ENCODE measurements around the gene MAP3K8. TPM values are rescaled to one million over a fixed set of nuclear protein-coding genes. Genes with fewer than 3 reads are reported as not detected.

Gene MAP3K8
- total and polyA plus RNA-seq, 2 of the 8 experiments (the other 6 are each of a cell fraction or from before 2014, with no cell fraction given), result 5.6 to 6.0 TPM

DNA sequence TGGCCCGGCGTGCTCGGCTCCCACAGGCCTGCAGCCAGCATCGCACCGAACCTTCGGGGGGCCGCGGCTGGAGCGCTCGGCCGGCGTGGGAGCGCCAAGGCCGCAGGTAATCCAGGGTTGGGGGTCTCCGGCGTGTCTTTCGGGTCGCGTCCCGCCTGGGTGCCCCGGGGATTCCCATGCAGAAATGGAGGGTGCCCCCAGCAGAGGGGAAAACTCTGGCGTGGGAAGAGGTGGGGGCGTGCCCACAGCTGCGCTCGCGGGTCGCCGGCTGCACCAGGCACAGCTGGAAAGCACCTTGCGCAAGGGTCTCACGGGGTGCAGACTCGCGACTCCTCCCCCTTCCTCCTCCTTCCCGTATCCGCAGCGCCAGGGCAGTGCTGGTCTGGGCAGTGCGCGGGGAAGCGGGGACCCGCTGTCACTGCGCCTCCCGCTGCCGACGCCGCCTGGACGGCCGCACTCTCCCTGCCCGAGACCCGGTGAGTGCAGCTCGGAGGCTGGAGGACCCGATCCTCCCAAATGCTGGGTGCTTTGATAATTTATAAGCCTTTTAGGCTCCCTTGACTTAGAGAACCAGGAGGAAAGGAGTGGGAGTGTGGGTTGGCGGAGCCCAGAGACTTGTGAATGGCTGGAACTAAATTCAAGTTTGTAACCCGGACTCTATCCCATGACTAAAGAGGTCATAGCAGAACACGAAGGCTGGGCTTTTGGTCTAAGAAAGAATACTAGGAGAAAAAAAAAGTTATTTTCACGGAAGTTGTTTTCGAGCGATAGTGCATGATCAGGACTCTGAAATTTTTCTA lies 489 bp downstream of the MAP3K8 start:
- H4K91ac ChIP-seq (replicated peaks; ENCODE audit: insufficient read length, low read length), result peak overlapping the region; percentile 22
- H3K4me3 ChIP-seq (ENCODE audit: extremely low read depth in 1 of 4, insufficient read depth in 2 of 4, low read depth in 3 of 4, low read length in 4 of 4), result peak overlapping the region; percentile 70 to 91 (median 82)
- no peak overlapping the region for H3K23ac ChIP-seq (ENCODE audit: insufficient read length)
- H3K4ac ChIP-seq (replicated peaks; ENCODE audit: insufficient read length, low read depth, low read length), result no peak overlapping the region
- H3K27me3 ChIP-seq (replicated peaks in 1 of 4; ENCODE audit: control insufficient read depth in 3 of 4, extremely low read depth in 1 of 4, insufficient read depth in 3 of 4, low read length in 3 of 4), result peaks cover 0 to 10% (median 4%) of the 10 kb centered on the region in 4 experiments; a peak in 5 of 7 replicates
- H3K14ac ChIP-seq (ENCODE audit: insufficient read length), result no peak overlapping the region
- peak overlapping the region; percentile 88; the same call in 1 of the 2 replicates for H4K8ac ChIP-seq (ENCODE audit: extremely low read depth, insufficient read depth, low read length)
- H3K18ac ChIP-seq (ENCODE audit: extremely low read depth, low read length), result no peak overlapping the region; the same call in 1 of the 2 replicates
- H3K4me1 ChIP-seq (replicated peaks in 1 of 4; ENCODE audit: control insufficient read depth in 3 of 4, insufficient read depth in 4 of 4, low read length in 3 of 4), result peaks cover 12 to 25% (median 13%) of the 10 kb centered on the region in 4 experiments; a peak in 6 of 7 replicates
- peaks cover 0 to 20% of the 10 kb centered on the region in 2 experiments; a peak in 2 of 4 replicates for H3K79me2 ChIP-seq (ENCODE audit: control insufficient read depth in 1 of 2, insufficient read depth in 2 of 2, low read length in 2 of 2)
- CTCF ChIA-PET (ENCODE audit: partially characterized antibody), result interaction anchor here (0.8 to 1.8 kb wide), 6 partner anchors 10 to 157 kb away, joined by 3 to 4 read pairs (median 3); no protein-coding TSS in a partner anchor
- H3K9ac ChIP-seq (replicated peaks in 1 of 4; ENCODE audit: extremely low read depth in 1 of 4, low read depth in 3 of 4, low read length in 3 of 4), result peak overlapping the region; percentile 45 to 84 (median 62)
- H3K27ac ChIP-seq (ENCODE audit: low read depth, low read length), result no peak overlapping the region
- no peaks in the 10 kb centered on the region for H3K79me1 ChIP-seq (ENCODE audit: low read depth, low read length)
- 1% methylated on average over 56 of the region's 56 CpGs; no CpG with 5 or more reads in 1 of the 2 experiments for WGBS, 2 experiments (ENCODE audit: extremely low coverage in 1 of 2, insufficient coverage in 1 of 2, insufficient read length in 1 of 2, insufficient replicate concordance in 2 of 2, low coverage in 1 of 2, low lambda C conversion rate in 2 of 2, missing lambda C conversion rate in 1 of 2)
- no peak overlapping the region for H2AK5ac ChIP-seq (ENCODE audit: low read depth, low read length)
- H2BK20ac ChIP-seq (ENCODE audit: low read length), result no peak overlapping the region
- H3K23me2 ChIP-seq (ENCODE audit: low read depth, low read length), result peaks cover 20% of the 10 kb centered on the region; the same call in 1 of the 2 replicates
- H4K20me1 ChIP-seq (replicated peaks in 1 of 2; ENCODE audit: control insufficient read depth in 1 of 2, insufficient read depth in 2 of 2, low read length in 2 of 2), result peaks cover 2 to 4% of the 10 kb centered on the region in 2 experiments
- DNase-seq (ENCODE audit: low read depth in 1 of 2, low spot score in 2 of 2) (peak in 1 of 2 experiments; percentile 78), FAIRE-seq (no peak)
- peaks cover 0 to 4% (median 1%) of the 10 kb centered on the region in 4 experiments; a peak in 3 of 8 replicates for H3K36me3 ChIP-seq (ENCODE audit: control insufficient read depth in 2 of 4, insufficient read depth in 4 of 4, low read length in 3 of 4)
- POLR2A ChIA-PET (ENCODE audit: partially characterized antibody), result interaction anchor here (0.6 to 1.9 kb wide), 13 partner anchors 9 to 119 kb away, joined by 3 to 8 read pairs (median 3); no protein-coding TSS in a partner anchor
- H3K56ac ChIP-seq (replicated peaks; ENCODE audit: insufficient read length, low read depth, low read length), result peak overlapping the region; percentile 34
- no peak overlapping the region for H4K5ac ChIP-seq (ENCODE audit: insufficient read length, low read depth, low read length)
- H2BK5ac ChIP-seq (ENCODE audit: low read depth, low read length), result peak overlapping the region; percentile 62; the same call in 1 of the 2 replicates
- no peak overlapping the region; the same call in 1 of the 2 replicates for H2AFZ ChIP-seq (ENCODE audit: low read length)
- H3K9me3 ChIP-seq (ENCODE audit: insufficient read depth in 2 of 2, low read depth in 1 of 2, low read length in 1 of 2), result no peaks in the 10 kb centered on the region
- no peak overlapping the region for H2BK12ac ChIP-seq (ENCODE audit: low read depth, low read length)
- H3K4me2 ChIP-seq (ENCODE audit: insufficient read depth in 1 of 2, low read depth in 2 of 2, low read length in 2 of 2), result peak overlapping the region; percentile 81 to 97
- no peak overlapping the region for H2BK15ac ChIP-seq (ENCODE audit: low read length)
- no peak overlapping the region for H2BK120ac ChIP-seq (replicated peaks; ENCODE audit: low read depth, low read length)
- TF ChIP-seq KDM4A (IDR thresholded peaks at IDR 0.05; ENCODE audit: low read depth, low read length, severe bottlenecking), result peak; percentile 96
- TF ChIP-seq SUZ12 (IDR thresholded peaks at IDR 0.05; ENCODE audit: low read length), result no peak
- TF ChIP-seq CREB1 (IDR thresholded peaks at IDR 0.05), result peak; percentile 24; the same call in 1 of the 2 replicates
- TF ChIP-seq EZH2 (IDR thresholded peaks at IDR 0.05; ENCODE audit: low read depth, low read length, severe bottlenecking), result peak; percentile 31
- TF ChIP-seq ASH2L (IDR thresholded peaks at IDR 0.05; ENCODE audit: low read length), result peak; percentile 79
- TF ChIP-seq HDAC2 (IDR thresholded peaks at IDR 0.05; ENCODE audit: borderline replicate concordance in 1 of 2, low read depth in 2 of 2, low read length in 2 of 2), result peak in 1 of 2 experiments; percentile 69; a peak in 2 of 4 replicates
- 0 out of 4 replicates have a peak, but pooled peaks of 1 of the 2 experiments have one; percentile 54 for TF ChIP-seq SIN3A (conservative IDR thresholded peaks at IDR 0.05 in 1 of 2, IDR thresholded peaks at IDR 0.05 in 1 of 2; ENCODE audit: low read depth in 1 of 2, low read length in 2 of 2)
- TF ChIP-seq, protein P1, sequence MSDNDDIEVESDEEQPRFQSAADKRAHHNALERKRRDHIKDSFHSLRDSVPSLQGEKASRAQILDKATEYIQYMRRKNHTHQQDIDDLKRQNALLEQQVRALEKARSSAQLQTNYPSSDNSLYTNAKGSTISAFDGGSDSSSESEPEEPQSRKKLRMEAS (IDR thresholded peaks at IDR 0.05), result peak; percentile 34; the same call in 1 of the 2 replicates
- TF ChIP-seq YY1 (IDR thresholded peaks at IDR 0.05; ENCODE audit: low read depth, low read length), result 0 out of 2 replicates have a peak, but pooled peaks have one; percentile 2

Data from H1 (cell line).